Spleen (tissue), 13 donors: ENCODE results near the gene KRT77. TPM values are rescaled to one million over a fixed set of nuclear protein-coding genes. Genes with fewer than 3 reads are reported as not detected.
"Not testable (repeated sequence)": the region's sequence is repeated elsewhere in the genome, so short reads cannot be mapped to it uniquely, and the experiment has no call there.

Source experiments
- DNase-seq: peaks from one replicate; pipeline ENCODE4 v3.0.0-alpha.2; 2020
- H3K27ac ChIP-seq, 8 donors: fragments of 200-600 bp; sonication (generic) in 7 of 8; 1 replicate in 4 of 8; 2 replicates in 4 of 8; pipeline versions ENCODE4 v1.5.0 to v1.8.0; 2016 to 2021; ENCODE audit warnings: inconsistent platforms in 4 of 8, mild to moderate bottlenecking in 4 of 8, moderate library complexity in 1 of 8
- H3K27me3 ChIP-seq, 7 donors: fragments of 200-600 bp; sonication (generic) in 6 of 7; replicated peaks in 1 of 7; 1 replicate in 4 of 7; 2 replicates in 3 of 7; pipeline versions ENCODE4 v1.5.0 to v1.8.0; 2016 to 2021; ENCODE audit warnings: inconsistent platforms in 3 of 7, mild to moderate bottlenecking in 1 of 7
- H3K36me3 ChIP-seq, 6 donors: fragments of 200-600 bp; sonication (generic) in 5 of 6; 1 replicate in 4 of 6; 2 replicates in 2 of 6; pipeline versions ENCODE4 v1.5.0 to v1.8.0; 2016 to 2021; ENCODE audit warnings: inconsistent platforms in 2 of 6
- H3K4me1 ChIP-seq, 6 donors: fragments of 200-600 bp; sonication (generic) in 5 of 6; 1 replicate in 3 of 6; 2 replicates in 3 of 6; pipeline versions ENCODE4 v1.5.0 to v1.8.0; 2016 to 2021; ENCODE audit warnings: inconsistent platforms in 3 of 6
- H3K4me3 ChIP-seq, 8 donors: fragments of 200-600 bp; sonication (generic) in 7 of 8; 1 replicate in 4 of 8; 2 replicates in 4 of 8; pipeline versions ENCODE4 v1.5.0 to v1.8.0; 2016 to 2021; ENCODE audit warnings: inconsistent platforms in 4 of 8, mild to moderate bottlenecking in 4 of 8, moderate library complexity in 2 of 8
- H3K9me3 ChIP-seq, 8 donors: fragments of 200-600 bp; sonication (generic) in 7 of 8; 1 replicate in 4 of 8; 2 replicates in 4 of 8; pipeline versions ENCODE4 v1.5.0 to v1.8.0; 2016 to 2021; ENCODE audit warnings: inconsistent platforms in 4 of 8
- CTCF ChIP-seq, 11 experiments: fragments of 200-600 bp in 7 of 11; fragments of 450-650 bp in 4 of 11; sonication (generic) in 4 of 11; IDR thresholded peaks in 8 of 11; conservative IDR thresholded peaks in 3 of 11; 1 replicate in 7 of 11; 2 replicates in 4 of 11; pipeline versions ENCODE4 v1.4.0 to v1.8.0; 2016 to 2021; ENCODE audit warnings: antibody characterized with exemption in 11 of 11, inconsistent platforms in 4 of 11, mild to moderate bottlenecking in 1 of 11
- POLR2A ChIP-seq, 3 donors: fragments of 450-650 bp; IDR thresholded peaks; one replicate each; pipeline ENCODE4 v1.5.1; 2017; ENCODE audit warnings: antibody characterized with exemption in 3 of 3, mild to moderate bottlenecking in 1 of 3
- POLR2AphosphoS5 ChIP-seq, 3 donors: sonication (generic); formaldehyde crosslinking; IDR thresholded peaks; one replicate each; pipeline ENCODE4 v1.5.1; 2017; ENCODE audit warnings: antibody characterized with exemption in 3 of 3
- WGBS, 5 donors: extraction: QIAGEN DNeasy Blood & Tissue Kit in 3 of 5; methylation state at CpG; one replicate each; pipeline versions ENCODE4 v1.1.5 to v1.1.7; 2013 to 2018; 5-methylcytosine and 5-hydroxymethylcytosine counted together
- intact Hi-C: fragments of 100-400 bp; cut with DNase I; formaldehyde crosslinking; loops from one replicate; pipeline ENCODE4 v1.15.0; 2023; ENCODE audit warnings: low total_unique reads
- long read RNA-seq, 2 donors: transcript quantifications; one replicate each; lab custom pipeline, GENCODE V29; 2026
- polyA plus RNA-seq, 3 donors: library from polyadenylated mRNA; stranded (reverse); fragments of 200-250 nt; gene quantifications; one replicate each; pipeline ENCODE4 v1.2.1, GENCODE V29; 2013
- total RNA-seq, 7 donors: library from RNA; depleted of rRNA in 3 of 7; stranded (reverse); fragments of >200 nt in 3 of 7; fragmentation: NEBNext Ultra II Directional in 4 of 7; extraction: Animal tissue kit (Norgen Biotek cat#: 25700) in 4 of 7; gene quantifications; one replicate each; pipeline versions ENCODE4 v1.1.0 to v1.2.1, GENCODE V29; 2016 to 2021
- donor health status: healthy with polysubstance abuse.
- donor health status: DM: no; HTN: no; CAD: no; lungs with moderate emphysema.
- donor health status: DM: no; HTN: no; CAD: no.
- donor health status: Bipolar disorder and iron deficiency.
- donor health status: healthy.
- donor health status: DM: no; HTN: no; CAD: no.
- donor health status: DM: yes; HTN: yes; CAD: no.

The KRT77 gene
- total RNA-seq: not detected
- under 1 TPM in 1 of 3 donors, not detected in 2; 0.03 TPM for polyA plus RNA-seq
- long read RNA-seq, donor 1: 0 reads
- long read RNA-seq, donor 2: 0 reads

DNA sequence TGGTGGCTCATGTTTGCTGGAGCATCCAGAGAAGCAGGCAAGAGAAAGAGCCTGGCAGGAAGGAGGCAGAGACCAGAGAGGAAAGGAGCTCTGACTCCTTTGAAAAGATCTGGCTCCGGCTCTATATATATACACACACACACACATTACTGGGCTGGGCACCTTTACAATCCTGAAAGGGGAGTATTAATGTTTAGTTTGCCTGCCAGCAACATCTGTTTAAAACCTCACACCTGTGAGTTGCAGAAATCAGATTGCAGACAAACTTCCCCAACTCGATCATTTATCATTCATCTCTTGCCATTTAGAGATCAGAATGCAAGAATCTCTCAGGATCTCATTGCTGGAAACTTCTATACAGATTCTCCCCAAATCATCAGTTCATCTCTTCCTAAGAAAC lies at the start of gene KRT77:
Gene KRT77, minus strand, starts transcription at position 101 of the 400 bp plus-strand sequence. Its CDS starts 90 bp downstream, at position 11.
- DNase-seq: no peak
- Histone ChIP-seq H3K27ac (no peak within 1 kb of the TSS), H3K9me3 (no peaks in the 10 kb centered on the region), H3K4me3 (no peak within 1 kb of the TSS), H3K27me3 (peaks cover 0 to 22% (median 0%) of the 10 kb centered on the region in 7 donors), H3K4me1 (no peaks in the 10 kb centered on the region), H3K36me3 (no peaks in the 10 kb centered on the region)
- 60 to 77% (median 70%) methylated on average over 2 of the region's 2 CpGs for WGBS, 5 donors
- TF ChIP-seq CTCF (IDR thresholded peaks at IDR 0.05 in 8 of 11, conservative IDR thresholded peaks at IDR 0.05 in 3 of 11): no peak
- TF ChIP-seq POLR2AphosphoS5 (IDR thresholded peaks at IDR 0.05): no peak
- no peak for TF ChIP-seq POLR2A (IDR thresholded peaks at IDR 0.05)
- intact Hi-C loops: no loop called here

DNA sequence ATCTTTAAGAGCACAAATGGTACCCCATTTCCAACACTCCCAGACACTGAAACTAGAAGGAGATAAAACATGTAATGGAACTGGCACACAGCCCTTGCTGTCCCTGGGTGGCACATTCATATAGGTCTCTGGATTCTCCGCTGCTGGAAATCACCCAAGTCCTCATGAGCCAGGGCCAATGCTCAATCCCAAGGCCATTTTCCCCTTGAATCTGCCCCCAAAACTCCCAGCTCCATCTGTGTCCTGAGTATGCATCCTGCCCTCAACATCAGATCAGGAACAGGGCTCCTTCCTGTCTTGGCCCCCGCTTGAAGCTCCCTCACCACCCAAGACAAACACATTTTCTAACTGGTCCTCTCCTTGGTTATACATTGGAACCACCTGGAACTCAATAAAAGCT lies 49.2 kb upstream of the KRT77 start:
- no peak for DNase-seq
- Histone ChIP-seq H3K27ac (no peak overlapping the region), H3K36me3 (no peaks in the 10 kb centered on the region), H3K27me3 (peaks cover 0 to 28% (median 0%) of the 10 kb centered on the region in 7 donors), H3K4me1 (no peaks in the 10 kb centered on the region), H3K4me3 (no peak overlapping the region), H3K9me3 (no peaks in the 10 kb centered on the region)
- intact Hi-C loops: no loop called here
- 76 to 93% (median 81%) methylated on average over 2 of the region's 2 CpGs for WGBS, 5 donors
- TF ChIP-seq POLR2A (IDR thresholded peaks at IDR 0.05) (no peak), CTCF (IDR thresholded peaks at IDR 0.05 in 8 of 11, conservative IDR thresholded peaks at IDR 0.05 in 3 of 11) (no peak), POLR2AphosphoS5 (IDR thresholded peaks at IDR 0.05) (no peak)

- TF ChIP-seq CTCF (IDR thresholded peaks at IDR 0.05 in 8 of 11, conservative IDR thresholded peaks at IDR 0.05 in 3 of 11) (no peak), POLR2AphosphoS5 (IDR thresholded peaks at IDR 0.05) (no peak), POLR2A (IDR thresholded peaks at IDR 0.05) (no peak)
- DNase-seq: no peak
- intact Hi-C loops: no loop called here
- no peaks in the 10 kb centered on the region for H3K9me3 ChIP-seq
- H3K27me3 ChIP-seq: peaks cover 0 to 27% (median 0%) of the 10 kb centered on the region in 7 donors
- no peak overlapping the region for H3K27ac ChIP-seq
- H3K36me3 ChIP-seq: no peaks in the 10 kb centered on the region
- H3K4me3 ChIP-seq: no peak overlapping the region
- no peaks in the 10 kb centered on the region for H3K4me1 ChIP-seq
Observed at GRCh38 chr12:52751795-52752194, 48.5 kb upstream of the KRT77 start.

- H3K4me3 ChIP-seq, H3K36me3 ChIP-seq, H3K27ac ChIP-seq, DNase-seq, H3K9me3 ChIP-seq, H3K4me1 ChIP-seq, intact Hi-C loops: not testable (repeated sequence)
- peaks cover 0 to 27% (median 0%) of the 10 kb centered on the region in 7 donors for H3K27me3 ChIP-seq
- 69 to 84% (median 75%) methylated on average over 3 of the region's 3 CpGs for WGBS, 5 donors
Observed at GRCh38 chr12:52750532-52750931, 47.2 kb upstream of the KRT77 start.

- 84 to 94% (median 91%) methylated on average over 3 of the region's 3 CpGs for WGBS, 5 donors
- Histone ChIP-seq H3K4me1 (no peaks in the 10 kb centered on the region), H3K9me3 (no peaks in the 10 kb centered on the region), H3K4me3 (no peak overlapping the region), H3K27ac (no peak overlapping the region), H3K27me3 (peaks cover 0 to 26% (median 0%) of the 10 kb centered on the region in 7 donors), H3K36me3 (no peaks in the 10 kb centered on the region)
- no peak for DNase-seq
- TF ChIP-seq CTCF (IDR thresholded peaks at IDR 0.05 in 8 of 11, conservative IDR thresholded peaks at IDR 0.05 in 3 of 11) (no peak), POLR2A (IDR thresholded peaks at IDR 0.05) (no peak), POLR2AphosphoS5 (IDR thresholded peaks at IDR 0.05) (no peak)
- intact Hi-C loops: no loop called here
Observed at GRCh38 chr12:52749827-52750226, 46.5 kb upstream of the KRT77 start.
